CD14-positive monocyte (primary cell): ENCODE results near the gene SCN2A. TPM values are rescaled to one million over a fixed set of nuclear protein-coding genes. Genes with fewer than 3 reads are reported as not detected.

ENCODE experiments used
- DNase-seq, 3 donors: peaks; one replicate each; pipeline ENCODE4 v3.0.0-alpha.2; 2011 to 2022
- H2AFZ ChIP-seq: 2 replicates; pipeline ENCODE4 v1.6.0; 2012; ENCODE audit warnings: mild to moderate bottlenecking, low read depth, low read length, inconsistent platforms; ENCODE audit not compliant: insufficient read depth, poor library complexity, severe bottlenecking
- H3K27ac ChIP-seq, 2 donors: 1 replicate in 1 of 2; 2 replicates in 1 of 2; pipeline ENCODE4 v1.5.1; 2012 to 2013; ENCODE audit warnings: low read length in 2 of 2, control low read depth in 1 of 2, inconsistent platforms in 1 of 2, low read depth in 1 of 2, mild to moderate bottlenecking in 1 of 2
- H3K27me3 ChIP-seq, 2 donors: one replicate each; pipeline versions ENCODE4 v1.6.0 to v1.6.1; 2011 to 2013; ENCODE audit warnings: low read length in 2 of 2; ENCODE audit not compliant: control insufficient read depth in 2 of 2, insufficient read depth in 2 of 2
- H3K36me3 ChIP-seq, 2 donors: replicated peaks in 1 of 2; 1 replicate in 1 of 2; 2 replicates in 1 of 2; pipeline versions ENCODE4 v1.5.1 to v1.6.1; 2012 to 2013; ENCODE audit warnings: low read length in 2 of 2, control low read depth in 1 of 2, inconsistent platforms in 1 of 2, mild to moderate bottlenecking in 1 of 2; ENCODE audit not compliant: insufficient read depth in 2 of 2, control insufficient read depth in 1 of 2
- H3K4me1 ChIP-seq, 2 donors: 1 replicate in 1 of 2; 2 replicates in 1 of 2; pipeline versions ENCODE4 v1.5.1 to v1.6.1; 2012 to 2013; ENCODE audit warnings: low read length in 2 of 2, control low read depth in 1 of 2, inconsistent platforms in 1 of 2, mild to moderate bottlenecking in 1 of 2, moderate library complexity in 1 of 2; ENCODE audit not compliant: insufficient read depth in 2 of 2, control insufficient read depth in 1 of 2
- H3K4me2 ChIP-seq: replicated peaks from 2 replicates; pipeline ENCODE3; 2012; ENCODE audit warnings: low read length, moderate library complexity, mild to moderate bottlenecking; ENCODE audit not compliant: poor library complexity, severe bottlenecking; ENCODE audit errors: extremely low read depth
- H3K4me3 ChIP-seq, 3 experiments: fragments of 200-600 bp in 1 of 3; sonication (generic) in 1 of 3; replicated peaks in 1 of 3; 1 replicate in 2 of 3; 2 replicates in 1 of 3; pipeline ENCODE4 v1.5.1; 2011 to 2013; ENCODE audit warnings: low read length in 3 of 3, mild to moderate bottlenecking in 3 of 3, control low read depth in 2 of 3, low read depth in 2 of 3, inconsistent platforms in 1 of 3, moderate library complexity in 1 of 3
- H3K79me2 ChIP-seq: 2 replicates; pipeline ENCODE4 v1.6.0; 2012; ENCODE audit warnings: mild to moderate bottlenecking, control low read depth, inconsistent platforms, low read length, moderate library complexity; ENCODE audit not compliant: insufficient read depth
- H3K9ac ChIP-seq: 2 replicates; pipeline ENCODE4 v1.6.0; 2017; ENCODE audit warnings: low read length, mild to moderate bottlenecking; ENCODE audit not compliant: insufficient read depth, poor library complexity, severe bottlenecking
- H3K9me3 ChIP-seq, 2 donors: replicated peaks in 1 of 2; 1 replicate in 1 of 2; 2 replicates in 1 of 2; pipeline versions ENCODE4 v1.5.1 to v1.6.1; 2012 to 2013; ENCODE audit warnings: low read length in 2 of 2, control low read depth in 1 of 2; ENCODE audit not compliant: control insufficient read depth in 1 of 2, insufficient read depth in 1 of 2
- H4K20me1 ChIP-seq: 2 replicates; pipeline ENCODE4 v1.6.0; 2012; ENCODE audit warnings: mild to moderate bottlenecking, low read length, control low read depth, moderate library complexity; ENCODE audit not compliant: insufficient read depth
- H3K27ac Mint-ChIP-seq, 7 donors: one replicate each; pipeline ENCODE4 v1.8.0; 2020; ENCODE audit warnings: mild to moderate bottlenecking in 7 of 7, mixed read lengths in 7 of 7, moderate library complexity in 6 of 7, inconsistent platforms in 2 of 7
- H3K27me3 Mint-ChIP-seq, 3 donors: one replicate each; pipeline ENCODE4 v1.8.0; 2021 to 2022; ENCODE audit warnings: low read depth in 3 of 3, mild to moderate bottlenecking in 3 of 3, mixed read lengths in 3 of 3, moderate library complexity in 3 of 3, inconsistent platforms in 1 of 3
- H3K36me3 Mint-ChIP-seq, 2 donors: one replicate each; pipeline ENCODE4 v1.8.0; 2020; ENCODE audit warnings: mixed read lengths in 2 of 2, inconsistent platforms in 1 of 2, mild to moderate bottlenecking in 1 of 2
- H3K4me1 Mint-ChIP-seq: one replicate; pipeline ENCODE4 v1.8.0; 2020; ENCODE audit warnings: mild to moderate bottlenecking, mixed read lengths
- H3K4me3 Mint-ChIP-seq, 2 donors: one replicate each; pipeline ENCODE4 v1.8.0; 2020; ENCODE audit warnings: mild to moderate bottlenecking in 2 of 2, mixed read lengths in 2 of 2, moderate library complexity in 1 of 2
- H3K9me3 Mint-ChIP-seq, 7 donors: one replicate each; pipeline ENCODE4 v1.8.0; 2020 to 2022; ENCODE audit warnings: mixed read lengths in 7 of 7, mild to moderate bottlenecking in 6 of 7, moderate library complexity in 6 of 7, inconsistent platforms in 2 of 7
- WGBS: methylation state at CpG from one replicate; pipeline ENCODE4 v1.1.5; 2013; ENCODE audit warnings: missing lambda C conversion rate; ENCODE audit not compliant: insufficient coverage; 5-methylcytosine and 5-hydroxymethylcytosine counted together
- intact Hi-C, 2 donors: fragments of 100-400 bp; cut with micrococcal nuclease; formaldehyde crosslinking; loops; one replicate each; pipeline versions ENCODE4 v1.15.0 to v1.15.1; 2023
- polyA plus RNA-seq, 3 donors: library from polyadenylated mRNA; depleted of rRNA in 1 of 3; unstranded in 2 of 3; stranded (reverse) in 1 of 3; fragments of 300-500 nt in 2 of 3; fragments of >200 nt in 1 of 3; fragmentation: Illumina TruSeq in 2 of 3; gene quantifications; 1 replicate in 2 of 3; 2 replicates in 1 of 3; pipeline ENCODE4 v1.2.3, GENCODE V29; 2012 to 2021
- TF ChIP-seq, protein P1 (sequence below): fragments of 200-600 bp; IDR thresholded peaks from one replicate; pipeline ENCODE4 v1.8.0; 2022; ENCODE audit warnings: antibody characterized with exemption, mild to moderate bottlenecking

The SCN2A gene
- polyA plus RNA-seq, 3 donors = not detected

DNA sequence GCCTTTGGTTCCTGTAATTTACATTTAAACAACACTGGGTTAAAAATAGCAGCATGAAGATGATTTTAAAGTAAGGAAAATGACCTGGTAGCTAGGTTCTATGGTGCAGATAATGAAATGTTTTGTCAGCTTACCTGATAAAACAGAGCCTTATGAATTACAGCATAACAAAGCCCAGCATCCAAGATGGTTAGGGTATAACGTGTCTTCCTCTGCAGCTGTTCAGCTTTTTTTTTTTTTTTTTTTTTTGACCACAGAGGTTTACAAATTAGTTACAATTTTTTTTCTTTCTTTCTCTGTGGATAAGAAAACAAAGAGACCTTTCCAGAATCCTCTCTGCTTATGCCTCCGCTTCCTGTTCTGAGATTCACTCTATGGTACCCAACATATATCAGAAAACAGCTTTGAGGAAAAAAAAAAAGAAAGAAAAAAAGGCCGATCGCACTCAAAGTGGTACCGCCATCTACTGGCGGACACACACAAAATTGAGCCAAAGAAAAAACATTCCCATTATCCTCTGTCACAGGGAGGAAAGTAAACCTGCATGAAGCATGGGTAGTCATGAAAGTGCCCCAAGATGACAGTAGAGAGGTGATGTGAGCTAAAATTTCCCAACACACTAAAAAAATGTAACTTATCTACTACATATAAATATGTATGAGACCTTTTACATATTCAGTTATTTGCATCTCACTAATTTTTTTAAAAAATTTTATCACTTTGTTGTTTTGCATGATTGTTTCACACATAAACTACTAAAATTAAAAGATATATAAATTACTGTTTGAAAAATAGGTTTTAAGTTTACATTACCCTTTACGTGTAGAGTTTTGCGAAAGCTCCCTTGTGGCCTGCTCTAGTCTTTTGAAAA is 35.3 kb upstream of the SCN2A start, which contains the start of gene SCN3A:
Gene SCN3A, minus strand, starts transcription at position 362 of the 871 bp plus-strand sequence. CDS start 27,656 bp downstream, outside the sequence.
- Histone ChIP-seq H3K4me2 (no peak within 1 kb of the TSS), H3K79me2 (no peaks in the 10 kb centered on the region), H3K9ac (no peak within 1 kb of the TSS), H2AFZ (no peak within 1 kb of the TSS), H3K9me3 (no peaks in the 10 kb centered on the region), H4K20me1 (no peaks in the 10 kb centered on the region), H3K36me3 (no peaks in the 10 kb centered on the region), H3K27me3 (no peaks in the 10 kb centered on the region), H3K27ac (no peak within 1 kb of the TSS), H3K4me3 (no peak within 1 kb of the TSS), H3K4me1 (no peaks in the 10 kb centered on the region)
- TF ChIP-seq, protein P1, sequence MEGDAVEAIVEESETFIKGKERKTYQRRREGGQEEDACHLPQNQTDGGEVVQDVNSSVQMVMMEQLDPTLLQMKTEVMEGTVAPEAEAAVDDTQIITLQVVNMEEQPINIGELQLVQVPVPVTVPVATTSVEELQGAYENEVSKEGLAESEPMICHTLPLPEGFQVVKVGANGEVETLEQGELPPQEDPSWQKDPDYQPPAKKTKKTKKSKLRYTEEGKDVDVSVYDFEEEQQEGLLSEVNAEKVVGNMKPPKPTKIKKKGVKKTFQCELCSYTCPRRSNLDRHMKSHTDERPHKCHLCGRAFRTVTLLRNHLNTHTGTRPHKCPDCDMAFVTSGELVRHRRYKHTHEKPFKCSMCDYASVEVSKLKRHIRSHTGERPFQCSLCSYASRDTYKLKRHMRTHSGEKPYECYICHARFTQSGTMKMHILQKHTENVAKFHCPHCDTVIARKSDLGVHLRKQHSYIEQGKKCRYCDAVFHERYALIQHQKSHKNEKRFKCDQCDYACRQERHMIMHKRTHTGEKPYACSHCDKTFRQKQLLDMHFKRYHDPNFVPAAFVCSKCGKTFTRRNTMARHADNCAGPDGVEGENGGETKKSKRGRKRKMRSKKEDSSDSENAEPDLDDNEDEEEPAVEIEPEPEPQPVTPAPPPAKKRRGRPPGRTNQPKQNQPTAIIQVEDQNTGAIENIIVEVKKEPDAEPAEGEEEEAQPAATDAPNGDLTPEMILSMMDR = peak; percentile 51
- Mint-ChIP-seq H3K27ac (no peak within 1 kb of the TSS), H3K4me1 (peaks cover 7% of the 10 kb centered on the region), H3K27me3 (peaks cover 0 to 2% (median 2%) of the 10 kb centered on the region in 3 donors), H3K4me3 (peak within 1 kb of the TSS in 1 of 2 donors; percentile 69), H3K36me3 (no peaks in the 10 kb centered on the region), H3K9me3 (peaks cover 0 to 3% (median 0%) of the 10 kb centered on the region in 7 donors)
- intact Hi-C loops = no loop called here
- DNase-seq = no peak
- no CpG with 5 or more reads among the region's 8 CpGs for WGBS

DNA sequence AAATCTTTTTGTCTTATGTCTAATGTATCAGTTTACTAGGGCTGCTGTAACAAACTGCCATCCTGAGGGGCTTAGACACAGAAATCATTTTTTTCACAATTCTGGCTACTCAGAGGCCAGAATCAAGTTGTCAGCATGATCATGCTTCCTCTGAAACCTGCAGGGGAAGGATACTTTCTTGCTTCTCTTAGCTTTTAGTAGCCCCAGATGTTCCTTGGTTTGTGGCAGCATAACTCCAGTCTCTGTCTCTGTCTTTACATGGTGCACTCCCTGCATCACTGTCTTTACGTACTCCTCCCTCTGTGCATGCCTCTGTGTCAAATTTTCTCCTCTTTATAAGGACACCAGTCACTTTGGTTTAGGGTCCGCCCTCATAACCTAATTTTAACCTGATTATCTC is 33.3 kb upstream of the SCN2A start:
- WGBS = 92% methylated on average over 1 of the region's 2 CpGs
- Mint-ChIP-seq H3K27me3 (peaks cover 0 to 2% (median 2%) of the 10 kb centered on the region in 3 donors), H3K27ac (peak overlapping the region in 1 of 7 donors; percentile 1), H3K4me1 (peaks cover 7% of the 10 kb centered on the region), H3K36me3 (no peaks in the 10 kb centered on the region), H3K4me3 (no peak overlapping the region), H3K9me3 (peaks cover 0 to 3% (median 0%) of the 10 kb centered on the region in 7 donors)
- no peak overlapping the region for H3K9ac ChIP-seq
- H3K27ac ChIP-seq = no peak overlapping the region
- no peaks in the 10 kb centered on the region for H3K27me3 ChIP-seq
- intact Hi-C loops = no loop called here
- H4K20me1 ChIP-seq = no peaks in the 10 kb centered on the region
- H3K4me2 ChIP-seq = no peak overlapping the region
- no peaks in the 10 kb centered on the region for H3K36me3 ChIP-seq
- H3K4me3 ChIP-seq = no peak overlapping the region
- H2AFZ ChIP-seq = no peak overlapping the region
- H3K79me2 ChIP-seq = no peaks in the 10 kb centered on the region
- DNase-seq = no peak
- no peaks in the 10 kb centered on the region for H3K4me1 ChIP-seq
- H3K9me3 ChIP-seq = no peaks in the 10 kb centered on the region
- TF ChIP-seq, protein P1 = no peak
